MM.1S (cell line): ENCODE results near the gene FAM120AOS.
A peak's percentile ranks its signal among the peaks of the same experiment; 100 is the strongest.

ENCODE experiments used
- DNase-seq: peaks from one replicate; pipeline ENCODE4 v3.0.0-alpha.2; 2015
- H2AFZ ChIP-seq: fragments of 300-600 bp; sonication (generic); 2 replicates; pipeline ENCODE4 v1.6.0; 2016; ENCODE audit warnings: antibody characterized with exemption, low read length
- H3F3A ChIP-seq: fragments of 300-600 bp; sonication (generic); 2 replicates; pipeline ENCODE4 v1.6.1; 2016; ENCODE audit warnings: mild to moderate bottlenecking, antibody characterized with exemption, low read length, moderate library complexity, mixed read lengths; ENCODE audit not compliant: insufficient read depth
- H3K27ac ChIP-seq: fragments of 300-600 bp; sonication (generic); 2 replicates; pipeline ENCODE4 v1.5.1; 2016; ENCODE audit warnings: mild to moderate bottlenecking, low read length
- H3K27me3 ChIP-seq: fragments of 300-600 bp; sonication (generic); replicated peaks from 2 replicates; pipeline ENCODE4 v1.6.0; 2016; ENCODE audit warnings: low read length; ENCODE audit not compliant: insufficient read depth
- H3K36me3 ChIP-seq: fragments of 300-600 bp; sonication (generic); replicated peaks from 2 replicates; pipeline ENCODE4 v1.6.1; 2016; ENCODE audit warnings: mild to moderate bottlenecking, low read length, mixed read lengths; ENCODE audit not compliant: insufficient read depth
- H3K4me1 ChIP-seq: fragments of 300-600 bp; sonication (generic); 2 replicates; pipeline ENCODE4 v1.6.1; 2016; ENCODE audit warnings: low read length, mixed read lengths
- H3K4me2 ChIP-seq: fragments of 300-600 bp; sonication (generic); 2 replicates; pipeline ENCODE4 v1.6.0; 2016; ENCODE audit warnings: low read depth, low read length
- H3K4me3 ChIP-seq: fragments of 300-600 bp; sonication (generic); 2 replicates; pipeline ENCODE4 v1.5.1; 2016; ENCODE audit warnings: low read length, mixed read lengths
- H3K79me2 ChIP-seq: fragments of 300-600 bp; sonication (generic); 2 replicates; pipeline ENCODE4 v1.6.1; 2016; ENCODE audit warnings: mixed run types, low read length, mixed read lengths
- H3K9ac ChIP-seq: fragments of 300-600 bp; sonication (generic); 2 replicates; pipeline ENCODE4 v1.6.1; 2016; ENCODE audit warnings: low read length, mixed read lengths
- H3K9me2 ChIP-seq: fragments of 300-600 bp; sonication (generic); replicated peaks from 2 replicates; pipeline ENCODE4 v1.6.1; 2016; ENCODE audit warnings: mild to moderate bottlenecking, low read length, mixed read lengths; ENCODE audit not compliant: insufficient read depth
- H3K9me3 ChIP-seq: fragments of 300-600 bp; sonication (generic); replicated peaks from 2 replicates; pipeline ENCODE4 v1.6.1; 2016; ENCODE audit warnings: mild to moderate bottlenecking, low read length, mixed read lengths; ENCODE audit not compliant: insufficient read depth
- H4K20me1 ChIP-seq: fragments of 300-600 bp; sonication (generic); 2 replicates; pipeline ENCODE4 v1.6.1; 2016; ENCODE audit warnings: mild to moderate bottlenecking, low read length, moderate library complexity, mixed read lengths; ENCODE audit not compliant: insufficient read depth
- CTCF ChIP-seq: fragments of 300-600 bp; sonication (generic); IDR thresholded peaks from 2 replicates; pipeline ENCODE4 v1.5.1; 2016; ENCODE audit warnings: antibody characterized with exemption, low read length, mixed read lengths
- EZH2 ChIP-seq: fragments of 300-600 bp; sonication (generic); optimal IDR thresholded peaks from 2 replicates; pipeline ENCODE3; 2017; ENCODE audit warnings: low read depth, mild to moderate bottlenecking, antibody characterized with exemption, low read length, mixed read lengths
- EZH2phosphoT487 ChIP-seq: fragments of 300-600 bp; sonication (generic); IDR thresholded peaks from 2 replicates; pipeline ENCODE4 v1.6.1; 2018; ENCODE audit warnings: antibody characterized with exemption, low read length

FAM120AOS gene

GRCh38 chr9:93456022-93456421 lies 2.6 kb upstream of the FAM120AOS start:
- Histone ChIP-seq H3K4me1 (peaks cover 14% of the 10 kb centered on the region), H3K4me2 (no peak overlapping the region), H3K36me3 (no peaks in the 10 kb centered on the region), H3K4me3 (no peak overlapping the region), H3K27ac (no peak overlapping the region), H4K20me1 (peaks cover 41% of the 10 kb centered on the region), H3K27me3 (no peaks in the 10 kb centered on the region), H2AFZ (no peak overlapping the region), H3K9me2 (no peaks in the 10 kb centered on the region), H3K9ac (no peak overlapping the region), H3K9me3 (no peaks in the 10 kb centered on the region), H3K79me2 (peaks cover 94% of the 10 kb centered on the region), H3F3A (peaks cover 10% of the 10 kb centered on the region)
- TF ChIP-seq EZH2 = no peak
- TF ChIP-seq EZH2phosphoT487 = no peak
- no peak for TF ChIP-seq CTCF
- DNase-seq = no peak

GRCh38 chr9:93452710-93453046 lies 703 bp downstream of the FAM120AOS start:
- Histone ChIP-seq H3K4me2 (peak overlapping the region; percentile 82), H3K27me3 (no peaks in the 10 kb centered on the region), H3K9ac (peak overlapping the region; percentile 86), H3F3A (peaks cover 23% of the 10 kb centered on the region), H2AFZ (peak overlapping the region; percentile 49; the same call in 1 of the 2 replicates), H3K9me2 (no peaks in the 10 kb centered on the region), H3K9me3 (no peaks in the 10 kb centered on the region), H3K4me1 (peaks cover 14% of the 10 kb centered on the region), H3K27ac (peak overlapping the region; percentile 55; the same call in 1 of the 2 replicates), H4K20me1 (peaks cover 21% of the 10 kb centered on the region), H3K79me2 (peaks cover 82% of the 10 kb centered on the region), H3K36me3 (peaks cover 3% of the 10 kb centered on the region; the same call in 1 of the 2 replicates), H3K4me3 (peak overlapping the region; percentile 79)
- TF ChIP-seq EZH2 (no peak), EZH2phosphoT487 (no peak), CTCF (no peak)
- DNase-seq = peak; percentile 14

- no peaks in the 10 kb centered on the region for H3K9me2 ChIP-seq
- peaks cover 76% of the 10 kb centered on the region for H3K79me2 ChIP-seq
- DNase-seq = peak; percentile 46
- peak overlapping the region; percentile 55; the same call in 1 of the 2 replicates for H3K27ac ChIP-seq
- no peaks in the 10 kb centered on the region for H3K27me3 ChIP-seq
- H2AFZ ChIP-seq = peak overlapping the region; percentile 49
- peaks cover 4% of the 10 kb centered on the region; the same call in 1 of the 2 replicates for H3K36me3 ChIP-seq
- H3K4me3 ChIP-seq = peak overlapping the region; percentile 79
- peak overlapping the region; percentile 86 for H3K9ac ChIP-seq
- peaks cover 23% of the 10 kb centered on the region for H3F3A ChIP-seq
- no peak for TF ChIP-seq CTCF
- TF ChIP-seq EZH2phosphoT487 = no peak
- TF ChIP-seq EZH2 = no peak
- H3K9me3 ChIP-seq = no peaks in the 10 kb centered on the region
- H3K4me1 ChIP-seq = peaks cover 14% of the 10 kb centered on the region
- H4K20me1 ChIP-seq = peaks cover 17% of the 10 kb centered on the region
- H3K4me2 ChIP-seq = peak overlapping the region; percentile 82
Observed at GRCh38 chr9:93451849-93452709, 1.3 kb downstream of the FAM120AOS start.
